ENCODE data around the gene FRMPD2.

DNA sequence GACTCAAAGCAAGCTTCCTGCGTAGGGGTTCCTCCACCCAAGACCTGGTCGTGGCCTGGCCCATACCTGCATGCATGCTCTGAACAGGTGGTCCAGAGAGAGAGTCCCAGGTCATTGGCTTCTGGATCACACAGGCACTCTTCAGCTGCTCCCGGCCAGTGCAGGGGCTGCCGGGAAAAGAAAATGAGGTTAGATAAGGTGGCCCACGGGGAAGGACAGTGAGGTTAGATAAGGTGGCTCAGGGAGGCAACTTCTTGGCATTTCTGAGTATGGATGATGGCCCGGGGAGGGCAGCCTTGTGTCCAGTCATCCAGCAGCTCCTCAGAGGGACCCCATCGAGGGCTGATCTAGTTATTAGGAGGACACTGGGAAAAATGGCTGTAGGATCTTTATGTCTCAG is 87.4 kb downstream of the FRMPD2 start:
- TF ChIP-seq, protein P1, sequence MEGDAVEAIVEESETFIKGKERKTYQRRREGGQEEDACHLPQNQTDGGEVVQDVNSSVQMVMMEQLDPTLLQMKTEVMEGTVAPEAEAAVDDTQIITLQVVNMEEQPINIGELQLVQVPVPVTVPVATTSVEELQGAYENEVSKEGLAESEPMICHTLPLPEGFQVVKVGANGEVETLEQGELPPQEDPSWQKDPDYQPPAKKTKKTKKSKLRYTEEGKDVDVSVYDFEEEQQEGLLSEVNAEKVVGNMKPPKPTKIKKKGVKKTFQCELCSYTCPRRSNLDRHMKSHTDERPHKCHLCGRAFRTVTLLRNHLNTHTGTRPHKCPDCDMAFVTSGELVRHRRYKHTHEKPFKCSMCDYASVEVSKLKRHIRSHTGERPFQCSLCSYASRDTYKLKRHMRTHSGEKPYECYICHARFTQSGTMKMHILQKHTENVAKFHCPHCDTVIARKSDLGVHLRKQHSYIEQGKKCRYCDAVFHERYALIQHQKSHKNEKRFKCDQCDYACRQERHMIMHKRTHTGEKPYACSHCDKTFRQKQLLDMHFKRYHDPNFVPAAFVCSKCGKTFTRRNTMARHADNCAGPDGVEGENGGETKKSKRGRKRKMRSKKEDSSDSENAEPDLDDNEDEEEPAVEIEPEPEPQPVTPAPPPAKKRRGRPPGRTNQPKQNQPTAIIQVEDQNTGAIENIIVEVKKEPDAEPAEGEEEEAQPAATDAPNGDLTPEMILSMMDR (IDR thresholded peaks at IDR 0.05), result no peak
- TF ChIP-seq POLR2A (IDR thresholded peaks at IDR 0.05), result no peak

Data from heart left ventricle (tissue), 13 donors.